Heart right ventricle (tissue), 16 donors: Measurements from ENCODE around the gene CHN2. TPM values are rescaled to one million over a fixed set of nuclear protein-coding genes. Genes with fewer than 3 reads are reported as not detected.

Experiments used
- ATAC-seq, 8 donors: fragments of 200-7000 bp; cut with Tn5 transposase; one replicate each; pipeline ENCODE4 v1.9.1; 2020; ENCODE audit warnings: mild to moderate bottlenecking in 8 of 8, moderate library complexity in 8 of 8, moderate number of reproducible peaks in 1 of 8
- DNase-seq, 2 donors: peaks; one replicate each; pipeline ENCODE4 v3.0.0-alpha.2; 2020
- H3K27ac ChIP-seq, 10 donors: fragments of 200-600 bp; sonication (generic) in 2 of 10; one replicate each; pipeline versions ENCODE4 v1.5.0 to v1.8.0; 2020 to 2022; ENCODE audit warnings: mild to moderate bottlenecking in 3 of 10
- H3K27me3 ChIP-seq, 7 donors: fragments of 200-600 bp; one replicate each; pipeline ENCODE4 v1.8.0; 2021 to 2022; ENCODE audit warnings: mild to moderate bottlenecking in 2 of 7
- H3K36me3 ChIP-seq, 9 donors: fragments of 200-600 bp; sonication (generic) in 1 of 9; one replicate each; pipeline versions ENCODE4 v1.5.0 to v1.8.0; 2020 to 2022; ENCODE audit warnings: mild to moderate bottlenecking in 2 of 9
- H3K4me1 ChIP-seq, 9 donors: fragments of 200-600 bp; sonication (generic) in 1 of 9; one replicate each; pipeline versions ENCODE4 v1.5.0 to v1.8.0; 2020 to 2022; ENCODE audit warnings: mild to moderate bottlenecking in 4 of 9
- H3K4me3 ChIP-seq, 10 donors: fragments of 200-600 bp; sonication (generic) in 2 of 10; one replicate each; pipeline versions ENCODE4 v1.5.0 to v1.8.0; 2020 to 2022; ENCODE audit warnings: mild to moderate bottlenecking in 7 of 10, moderate library complexity in 2 of 10
- H3K9me3 ChIP-seq, 11 donors: fragments of 200-600 bp in 10 of 11; sonication (generic) in 2 of 11; one replicate each; pipeline versions ENCODE4 v1.5.0 to v1.8.0; 2013 to 2022; ENCODE audit warnings: mild to moderate bottlenecking in 2 of 11, control low read depth in 1 of 11, moderate library complexity in 1 of 11
- WGBS, 2 donors: extraction: QIAGEN DNeasy Blood & Tissue Kit; methylation state at CpG; one replicate each; pipeline ENCODE4 v1.1.7; 2013; ENCODE audit warnings: inconsistent platforms in 1 of 2; 5-methylcytosine and 5-hydroxymethylcytosine counted together
- intact Hi-C, 10 donors: fragments of 100-400 bp; cut with DNase I; formaldehyde crosslinking; loops; one replicate each; pipeline versions ENCODE4 v1.11.1 to v1.14.2; 2022
- polyA plus RNA-seq, 2 donors: library from polyadenylated mRNA; stranded (reverse); fragments of 200-250 nt; gene quantifications; one replicate each; pipeline ENCODE4 v1.2.3, GENCODE V29; 2013
- total RNA-seq, 10 donors: library from RNA; stranded (reverse); fragmentation: NEBNext Ultra II Directional in 3 of 10; extraction: Animal tissue kit (Norgen Biotek cat#: 25700) in 3 of 10; gene quantifications; one replicate each; pipeline versions ENCODE4 v1.2.1 to v1.2.4, GENCODE V29; 2021 to 2023
- TF ChIP-seq, protein P1 (sequence below), 9 donors: fragments of 200-600 bp; sonication (generic) in 2 of 9; IDR thresholded peaks; one replicate each; pipeline versions ENCODE4 v1.5.0 to v1.8.0; 2021 to 2022; ENCODE audit warnings: antibody characterized with exemption in 9 of 9, mild to moderate bottlenecking in 5 of 9, moderate library complexity in 1 of 9
- donor health status: Arrhythmogenic right ventricular cardiomyopathy.
- donor health status: ischemic (EF 13 %, LVEDD 7.1; RV severe dilation, severe dysfunction).
- donor health status: healthy with polysubstance abuse.
- donor health status: DM: no; HTN: yes; CAD: no.
- donor health status: DM: no; HTN: no; CAD: no.
- donor health status: ischemic (EF 25% LVEDD 6.9; RV normal size, moderate dysfunction).
- donor health status: ischemic (EF 25% LVEDD 5.7; RV mildly dilated, moderate dysfunction).
- donor health status: healthy.
- donor health status: DM: yes; HTN: yes; CAD: no.
- donor health status: Ischemic cardiomyopathy.
- donor health status: ischemic (EF 35%, LVEDD 5.7; RV mildly dilated, moderate dysfunction).
- donor health status: nonischemic (EF 11% LVEDD 7.7; RV severe dilation, severe dysfunction).
- donor health status: DM: yes; HTN: yes; CAD: no.
- donor health status: PGD.
- donor health status: ischemic (EF 29% LVEDD 5.4; RV normal size, mild dysfunction).
- donor health status: nonischemic (EF 23%, LVEDD 6.1; RV moderate dilation, normal function).

CHN2 gene
- total and polyA plus RNA-seq, 12 donors, result 5.9 to 54.9 (median 22.6) TPM

DNA sequence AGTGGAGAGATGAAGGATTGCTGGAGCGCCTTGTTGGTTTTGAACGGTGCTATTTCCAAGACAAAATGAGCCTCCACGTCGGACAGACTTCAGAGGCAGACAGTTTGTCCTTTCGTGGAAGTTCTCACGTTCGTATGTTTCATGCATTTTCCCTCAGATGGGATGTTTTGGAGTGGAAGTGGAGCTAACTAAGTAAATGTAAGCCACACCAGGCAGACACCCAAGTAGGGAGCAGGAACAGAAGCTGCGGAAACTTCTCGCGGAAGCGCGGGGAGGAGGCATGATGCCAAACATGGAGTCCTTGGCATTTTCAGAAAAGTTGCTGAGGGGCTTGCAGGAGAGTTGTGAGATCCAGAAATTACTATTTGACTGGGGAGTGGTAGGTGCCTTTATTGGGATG lies 223.5 kb downstream of the CHN2 start:
- TF ChIP-seq, protein P1, sequence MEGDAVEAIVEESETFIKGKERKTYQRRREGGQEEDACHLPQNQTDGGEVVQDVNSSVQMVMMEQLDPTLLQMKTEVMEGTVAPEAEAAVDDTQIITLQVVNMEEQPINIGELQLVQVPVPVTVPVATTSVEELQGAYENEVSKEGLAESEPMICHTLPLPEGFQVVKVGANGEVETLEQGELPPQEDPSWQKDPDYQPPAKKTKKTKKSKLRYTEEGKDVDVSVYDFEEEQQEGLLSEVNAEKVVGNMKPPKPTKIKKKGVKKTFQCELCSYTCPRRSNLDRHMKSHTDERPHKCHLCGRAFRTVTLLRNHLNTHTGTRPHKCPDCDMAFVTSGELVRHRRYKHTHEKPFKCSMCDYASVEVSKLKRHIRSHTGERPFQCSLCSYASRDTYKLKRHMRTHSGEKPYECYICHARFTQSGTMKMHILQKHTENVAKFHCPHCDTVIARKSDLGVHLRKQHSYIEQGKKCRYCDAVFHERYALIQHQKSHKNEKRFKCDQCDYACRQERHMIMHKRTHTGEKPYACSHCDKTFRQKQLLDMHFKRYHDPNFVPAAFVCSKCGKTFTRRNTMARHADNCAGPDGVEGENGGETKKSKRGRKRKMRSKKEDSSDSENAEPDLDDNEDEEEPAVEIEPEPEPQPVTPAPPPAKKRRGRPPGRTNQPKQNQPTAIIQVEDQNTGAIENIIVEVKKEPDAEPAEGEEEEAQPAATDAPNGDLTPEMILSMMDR (IDR thresholded peaks at IDR 0.05), result no peak
- intact Hi-C loops, result no loop called here
- no peaks in the 10 kb centered on the region for H3K4me1 ChIP-seq
- no peak overlapping the region for H3K4me3 ChIP-seq
- ATAC-seq (no peak), DNase-seq (no peak)
- H3K27me3 ChIP-seq, result no peaks in the 10 kb centered on the region
- peaks cover 0 to 12% (median 0%) of the 10 kb centered on the region in 9 donors for H3K36me3 ChIP-seq
- 96% methylated on average over 12 of the region's 12 CpGs for WGBS, 2 donors
- no peak overlapping the region for H3K27ac ChIP-seq
- no peaks in the 10 kb centered on the region for H3K9me3 ChIP-seq

DNA sequence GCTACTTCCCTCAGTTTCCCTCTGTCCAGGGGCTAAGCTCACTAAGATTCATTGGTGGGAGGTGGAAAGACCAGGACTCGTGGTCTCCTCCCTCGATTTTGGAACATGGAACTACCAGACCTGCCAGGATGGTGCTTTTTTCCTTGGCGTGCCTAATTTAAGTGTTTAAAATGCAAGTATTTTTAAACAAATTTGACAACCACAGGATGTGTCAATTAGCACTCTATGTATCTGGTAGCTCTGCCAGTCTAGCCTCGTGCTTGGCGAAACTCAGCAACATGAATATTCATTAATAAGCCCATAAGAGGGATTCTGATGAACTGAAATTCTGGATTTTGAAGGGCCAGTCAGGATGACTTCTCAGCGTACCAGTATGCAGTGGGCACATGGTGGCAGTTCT lies 224.1 kb downstream of the CHN2 start:
- H3K27ac ChIP-seq, result no peak overlapping the region
- intact Hi-C loops, result no loop called here
- TF ChIP-seq, protein P1 (IDR thresholded peaks at IDR 0.05), result no peak
- ATAC-seq (no peak), DNase-seq (no peak)
- H3K4me1 ChIP-seq, result no peaks in the 10 kb centered on the region
- H3K9me3 ChIP-seq, result no peaks in the 10 kb centered on the region
- no peaks in the 10 kb centered on the region for H3K27me3 ChIP-seq
- peaks cover 0 to 12% (median 0%) of the 10 kb centered on the region in 9 donors for H3K36me3 ChIP-seq
- H3K4me3 ChIP-seq, result no peak overlapping the region
- WGBS, 2 donors, result 89% methylated on average over 6 of the region's 6 CpGs

DNA sequence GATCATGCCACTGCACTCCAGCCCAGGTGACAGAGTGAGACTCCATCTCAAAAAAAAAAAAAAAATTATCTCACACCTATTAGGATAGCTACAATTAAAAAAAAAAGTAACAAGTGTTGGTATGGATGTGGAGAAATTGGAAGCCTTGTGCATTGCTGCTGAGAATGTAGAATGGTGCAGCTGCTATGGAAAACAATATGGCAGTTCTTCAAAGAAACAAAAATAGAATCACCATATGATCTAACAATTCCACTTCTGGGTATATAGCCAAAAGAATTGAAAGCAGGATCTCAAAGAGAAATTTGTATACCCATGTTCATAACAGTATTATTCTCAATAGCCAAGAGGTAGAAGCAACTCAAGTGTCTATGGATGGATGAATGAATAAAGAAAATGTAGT lies 225.4 kb downstream of the CHN2 start:
- Histone ChIP-seq H3K9me3 (no peaks in the 10 kb centered on the region), H3K4me1 (peaks cover 0 to 5% (median 0%) of the 10 kb centered on the region in 9 donors), H3K27ac (no peak overlapping the region), H3K27me3 (no peaks in the 10 kb centered on the region), H3K4me3 (no peak overlapping the region), H3K36me3 (no peaks in the 10 kb centered on the region)
- TF ChIP-seq, protein P1 (IDR thresholded peaks at IDR 0.05), result no peak
- DNase-seq (no peak), ATAC-seq (no peak)
- intact Hi-C loops, result no loop called here

DNA sequence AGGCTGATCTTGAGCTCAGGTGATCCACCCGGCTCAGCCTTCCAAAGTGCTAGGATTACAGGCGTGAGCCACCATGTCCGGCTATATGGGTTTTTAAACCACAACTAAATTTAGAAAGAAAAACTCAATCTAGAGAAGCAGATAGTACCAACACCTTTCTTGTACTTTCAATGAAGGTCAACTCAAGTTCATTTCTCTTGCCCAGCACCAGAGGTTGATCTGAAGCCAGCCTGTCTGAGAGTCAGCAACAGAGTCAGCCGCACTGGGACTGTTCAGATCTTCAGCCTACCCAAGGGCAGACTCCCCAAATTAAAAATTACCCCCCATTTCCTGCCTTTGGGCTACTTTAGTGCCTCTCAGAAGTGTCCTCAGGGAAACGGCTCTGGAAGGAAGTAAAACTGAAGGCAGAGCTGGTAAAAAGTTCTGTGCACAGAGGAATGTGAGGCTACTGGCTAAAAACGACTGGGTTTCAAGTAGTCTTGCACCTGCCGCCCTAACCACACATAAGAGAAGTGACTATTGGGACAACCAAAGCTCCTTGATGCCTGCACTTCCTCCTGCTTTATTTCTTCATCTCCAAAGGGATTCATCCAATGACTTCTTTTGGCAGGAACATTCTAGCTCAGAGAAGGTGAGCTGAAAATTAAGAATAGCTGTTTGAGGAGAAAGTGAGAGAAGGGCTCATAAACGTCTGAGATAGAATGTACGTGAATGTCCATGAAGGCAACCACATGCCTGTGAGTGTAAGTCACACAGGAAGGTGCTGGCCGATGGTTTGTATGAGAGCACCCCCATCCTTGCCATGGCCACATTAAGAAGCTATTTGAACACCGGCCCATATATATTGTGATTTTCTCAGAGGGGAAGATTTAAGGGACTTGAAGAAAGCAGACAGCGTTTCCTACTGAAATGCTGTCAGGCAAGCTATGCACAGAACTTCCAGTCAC lies 226.7 kb downstream of the CHN2 start:
- WGBS, 2 donors, result 82 to 85% methylated on average over 12 of the region's 12 CpGs
- no peak overlapping the region for H3K4me3 ChIP-seq
- H3K27me3 ChIP-seq, result no peaks in the 10 kb centered on the region
- H3K27ac ChIP-seq, result no peak overlapping the region
- ATAC-seq, result no peak
- H3K4me1 ChIP-seq, result peaks cover 0 to 5% (median 0%) of the 10 kb centered on the region in 9 donors
- DNase-seq, result no peak
- no peaks in the 10 kb centered on the region for H3K36me3 ChIP-seq
- intact Hi-C loops, result no loop called here
- TF ChIP-seq, protein P1 (IDR thresholded peaks at IDR 0.05), result no peak
- no peaks in the 10 kb centered on the region for H3K9me3 ChIP-seq
